Motor neuron (in vitro differentiated cells): Measurements from ENCODE around the gene PKD2. TPM values are rescaled to one million over a fixed set of nuclear protein-coding genes. Genes with fewer than 3 reads are reported as not detected.
A peak's percentile ranks its signal among the peaks of the same experiment; 100 is the strongest.

Source experiments
- ATAC-seq, 8 experiments: fragments of 200-7000 bp; cut with Tn5 transposase; replicated peaks in 6 of 8; 2 replicates each; pipeline ENCODE4 v1.8.0; 2021; ENCODE audit warnings: mild to moderate bottlenecking in 8 of 8, moderate library complexity in 8 of 8
- H3K27ac ChIP-seq, 2 donors: fragments of 250-450 bp; sonication (Bioruptor Pico); 2 replicates each; pipeline ENCODE4 v1.9.0; 2021; ENCODE audit warnings: antibody characterized with exemption in 2 of 2, mild to moderate bottlenecking in 2 of 2, moderate library complexity in 1 of 2
- H3K4me1 ChIP-seq, 2 donors: fragments of 250-450 bp; sonication (Bioruptor Pico); replicated peaks in 1 of 2; 2 replicates each; pipeline ENCODE4 v1.6.1; 2021; ENCODE audit warnings: antibody characterized with exemption in 2 of 2, mild to moderate bottlenecking in 2 of 2, moderate library complexity in 1 of 2
- H3K4me3 ChIP-seq, 5 donors: fragments of 250-450 bp; sonication (Bioruptor Pico); 2 replicates each; pipeline ENCODE4 v1.9.0; 2021; ENCODE audit warnings: antibody characterized with exemption in 5 of 5, mild to moderate bottlenecking in 5 of 5, moderate library complexity in 4 of 5
- WGBS, 10 experiments: fragments of 450-650 bp; shearing (Covaris generic); methylation state at CpG; one replicate each; pipeline ENCODE4 v1.0.0; 2022; 5-methylcytosine and 5-hydroxymethylcytosine counted together
- in situ Hi-C, 9 experiments: fragments of 400-800 bp; cut with MboI; loops; one replicate each; pipeline ENCODE4 v1.15.0; 2021; ENCODE audit warnings: low sequenced_read_pairs in 9 of 9, low pct_unique_long_range_greater_than_20kb in 2 of 9; ENCODE audit not compliant: unreplicated experiment in 9 of 9
- total RNA-seq, 8 experiments: library from RNA; unstranded; fragments of 300-600 nt; gene quantifications; 2 replicates each; pipeline versions ENCODE4 v1.2.3 to v1.2.4, GENCODE V29; 2022

Gene PKD2
- 10 to 100 TPM; 13.3 to 34.7 (median 16.3) TPM for total RNA-seq

GRCh38 chr4:88007304-88008121, at the start of gene PKD2:
Gene PKD2 (plus strand): TSS chr4:88007635. CDS start chr4:88007734, 99 bp downstream.
- ATAC-seq = peak; percentile 79 to 90 (median 89)
- H3K4me3 ChIP-seq = peak within 1 kb of the TSS; percentile 46 to 82 (median 74)
- 0 to 4% methylated on average over 3 to 4 of the region's 116 CpGs; no CpG with 5 or more reads in 8 of the 10 experiments for WGBS, 10 experiments
- H3K27ac ChIP-seq = peak within 1 kb of the TSS; percentile 76 to 80
- H3K4me1 ChIP-seq = peaks cover 19 to 23% of the 10 kb centered on the region in 2 donors
- in situ Hi-C loops = no loop called here

GRCh38 chr4:87961993-87962392, 45.4 kb upstream of the PKD2 start:
- in situ Hi-C loops = loop anchor here in 1 of 9 experiments (25.0 kb wide), 1 partner anchor 100 kb away; no protein-coding TSS in a partner anchor
- Histone ChIP-seq H3K27ac (no peak overlapping the region), H3K4me1 (no peaks in the 10 kb centered on the region), H3K4me3 (no peak overlapping the region)
- peak in 7 of 8 experiments; percentile 44 to 83 (median 60) for ATAC-seq
- 0 to 88% (median 80%) methylated on average over 1 of the region's 1 CpG; no CpG with 5 or more reads in 5 of the 10 experiments for WGBS, 10 experiments

- 63 to 100% (median 91%) methylated on average over 2 to 5 of the region's 5 CpGs for WGBS, 10 experiments
- no peak overlapping the region for H3K4me3 ChIP-seq
- ATAC-seq = no peak
- H3K27ac ChIP-seq = no peak overlapping the region
- no peaks in the 10 kb centered on the region for H3K4me1 ChIP-seq
- in situ Hi-C loops = loop anchor here in 1 of 9 experiments (25.0 kb wide), 1 partner anchor 100 kb away; no protein-coding TSS in a partner anchor
Measured at GRCh38 chr4:87962398-87963146, 44.9 kb upstream of the PKD2 start.

GRCh38 chr4:87965501-87965975, 41.9 kb upstream of the PKD2 start:
- 88 to 100% (median 90%) methylated on average over 2 to 7 of the region's 21 CpGs; no CpG with 5 or more reads in 5 of the 10 experiments for WGBS, 10 experiments
- in situ Hi-C loops = loop anchor here in 1 of 9 experiments (25.0 kb wide), 1 partner anchor 103 kb away; no protein-coding TSS in a partner anchor
- no peak for ATAC-seq
- no peak overlapping the region for H3K27ac ChIP-seq
- H3K4me3 ChIP-seq = no peak overlapping the region
- no peaks in the 10 kb centered on the region for H3K4me1 ChIP-seq

GRCh38 chr4:87966095-87966496, 41.3 kb upstream of the PKD2 start:
- Histone ChIP-seq H3K27ac (no peak overlapping the region), H3K4me1 (no peaks in the 10 kb centered on the region), H3K4me3 (no peak overlapping the region)
- no peak for ATAC-seq
- in situ Hi-C loops = loop anchor here in 1 of 9 experiments (25.0 kb wide), 1 partner anchor 104 kb away; no protein-coding TSS in a partner anchor
- WGBS, 10 experiments = 72 to 100% (median 80%) methylated on average over 1 to 3 of the region's 9 CpGs; no CpG with 5 or more reads in 7 of the 10 experiments

- no peaks in the 10 kb centered on the region for H3K4me1 ChIP-seq
- WGBS, 10 experiments = 80 to 93% (median 92%) methylated on average over 2 to 5 of the region's 8 CpGs; no CpG with 5 or more reads in 7 of the 10 experiments
- H3K27ac ChIP-seq = no peak overlapping the region
- in situ Hi-C loops = loop anchor here in 1 of 9 experiments (25.0 kb wide), 1 partner anchor 105 kb away; no protein-coding TSS in a partner anchor
- no peak overlapping the region for H3K4me3 ChIP-seq
- ATAC-seq = no peak
Measured at GRCh38 chr4:87967193-87967592, 40.2 kb upstream of the PKD2 start.

- ATAC-seq = no peak
- Histone ChIP-seq H3K27ac (no peak overlapping the region), H3K4me3 (no peak overlapping the region), H3K4me1 (peaks cover 6 to 15% of the 10 kb centered on the region in 2 donors)
- 13 to 100% (median 86%) methylated on average over 1 to 2 of the region's 2 CpGs; no CpG with 5 or more reads in 3 of the 10 experiments for WGBS, 10 experiments
- in situ Hi-C loops = loop anchor here in 2 of 9 experiments (10.0 to 25.0 kb wide), 2 partner anchors 108 to 115 kb away; no protein-coding TSS in a partner anchor
Measured at GRCh38 chr4:87970121-87970520, 37.3 kb upstream of the PKD2 start.

GRCh38 chr4:87971866-87972265, 35.6 kb upstream of the PKD2 start:
- WGBS, 10 experiments = 0 to 43% (median 6%) methylated on average over 1 of the region's 1 CpG; no CpG with 5 or more reads in 6 of the 10 experiments
- H3K27ac ChIP-seq = no peak overlapping the region
- H3K4me1 ChIP-seq = peaks cover 13 to 25% of the 10 kb centered on the region in 2 donors
- H3K4me3 ChIP-seq = no peak overlapping the region
- in situ Hi-C loops = loop anchor here in 2 of 9 experiments (10.0 to 25.0 kb wide), 2 partner anchors 110 to 117 kb away; no protein-coding TSS in a partner anchor
- no peak for ATAC-seq

GRCh38 chr4:87973283-87974169, 33.9 kb upstream of the PKD2 start:
- peaks cover 16 to 27% of the 10 kb centered on the region in 2 donors for H3K4me1 ChIP-seq
- in situ Hi-C loops = loop anchor here in 2 of 9 experiments (10.0 to 25.0 kb wide), 2 partner anchors 111 to 119 kb away; no protein-coding TSS in a partner anchor
- no peak overlapping the region for H3K27ac ChIP-seq
- peak overlapping the region in 4 of 5 donors; percentile 3 to 29 (median 15) for H3K4me3 ChIP-seq
- peak; percentile 78 to 95 (median 84) for ATAC-seq
- 3 to 32% (median 19%) methylated on average over 4 to 13 of the region's 14 CpGs for WGBS, 10 experiments

- ATAC-seq = no peak
- Histone ChIP-seq H3K27ac (no peak overlapping the region), H3K4me3 (peak overlapping the region in 2 of 5 donors; percentile 29), H3K4me1 (peaks cover 16 to 27% of the 10 kb centered on the region in 2 donors)
- whole genome bisulfite sequencing, 10 experiments = 30 to 79% (median 62%) methylated on average over 2 to 6 of the region's 6 CpGs
- in situ Hi-C loops = loop anchor here in 3 of 9 experiments (5.0 to 25.0 kb wide), 5 partner anchors 113 to 413 kb away; no protein-coding TSS in a partner anchor
Measured at GRCh38 chr4:87974856-87975462, 32.5 kb upstream of the PKD2 start.

- Histone ChIP-seq H3K4me1 (peaks cover 16 to 27% of the 10 kb centered on the region in 2 donors), H3K27ac (no peak within 1 kb of the TSS), H3K4me3 (peak within 1 kb of the TSS; percentile 6 to 29 (median 20))
- 3 to 41% (median 17%) methylated on average over 1 to 7 of the region's 8 CpGs for WGBS, 10 experiments
- peak in 6 of 8 experiments; percentile 42 to 91 (median 88) for ATAC-seq
- in situ Hi-C loops = loop anchor here in 2 of 9 experiments (5.0 to 25.0 kb wide), 4 partner anchors 121 to 413 kb away; no protein-coding TSS in a partner anchor
Measured at GRCh38 chr4:87975466-87975865, 32.0 kb upstream of the PKD2 start, which contains the start of gene SPP1. Gene SPP1 (plus strand): TSS chr4:87975714. CDS start chr4:87976896, 1,182 bp downstream.
